COLO668 (cell line): Measurements from ENCODE around the gene ZNF112.

ENCODE experiments used
- DNase-seq: peaks from one replicate; lab custom pipeline; 2025; ENCODE audit not compliant: unreplicated experiment; lab: John Stamatoyannopoulos, UW

ZNF112 gene

GRCh38 chr19:44282846-44283245 lies 73.6 kb downstream of the ZNF112 start:
- DNase-seq, result no peak

DNA sequence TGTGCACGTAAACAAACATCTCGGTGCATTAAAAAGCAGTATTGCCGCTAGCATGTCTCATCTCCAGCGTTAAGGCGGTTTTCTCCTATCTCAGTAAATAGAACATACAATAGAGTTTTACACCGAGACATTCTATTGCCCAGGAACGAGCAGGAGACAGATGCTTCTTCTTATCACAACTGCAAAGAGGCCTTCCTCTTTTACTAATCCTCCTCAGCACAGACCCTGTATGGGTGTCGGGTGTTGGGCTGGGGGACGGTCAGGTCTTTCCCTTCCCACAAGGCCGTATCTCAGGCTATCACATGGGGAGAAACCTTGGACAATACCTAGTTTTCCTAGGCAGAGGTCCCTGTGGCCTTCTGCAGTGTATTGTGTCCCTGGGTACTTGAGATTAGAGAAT lies 75.6 kb downstream of the ZNF112 start:
- DNase-seq, result no peak

DNA sequence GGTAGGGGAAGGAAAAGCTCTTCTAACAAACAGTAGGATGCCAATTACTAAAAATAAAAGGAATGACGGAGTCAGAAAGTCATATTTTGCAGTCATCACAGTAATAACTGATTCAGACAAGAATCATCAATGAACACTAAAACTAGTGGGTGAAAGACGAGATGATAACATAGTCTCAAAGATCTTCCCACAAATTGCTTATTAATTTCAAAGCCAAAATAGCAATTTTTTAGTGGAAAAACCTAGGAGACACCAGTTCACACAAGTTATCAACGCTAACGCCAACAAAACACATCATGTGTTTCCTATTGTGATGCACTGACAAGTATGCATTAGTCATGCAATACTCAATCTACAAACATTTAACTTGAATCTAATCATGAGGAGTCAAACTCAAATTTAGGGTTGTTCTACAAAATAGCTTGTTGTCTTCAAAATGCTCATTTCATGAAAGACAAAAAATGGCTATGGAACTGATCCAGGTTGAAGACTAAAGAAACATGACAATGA lies 78.2 kb downstream of the ZNF112 start:
- no peak for DNase-seq

- DNase-seq, result no peak
Measured at GRCh38 chr19:44277331-44277730, 79.1 kb downstream of the ZNF112 start.
